CD4-positive, alpha-beta T cell treated with Interleukin-1 beta for 1 hour (primary cell): ENCODE measurements around the gene ZNF275.
"Not testable (repeated sequence)": the region's sequence is repeated elsewhere in the genome, so short reads cannot be mapped to it uniquely, and the experiment has no call there.

Experiments
- DNase-seq, 2 donors: peaks; one replicate each; pipeline ENCODE4 v3.0.0-alpha.2; 2020 to 2022

The ZNF275 gene

GRCh38 chrX:153388722-153389459, 54.9 kb downstream of the ZNF275 start:
- no peak for DNase-seq

GRCh38 chrX:153389460-153389768, 55.5 kb downstream of the ZNF275 start:
- DNase-seq: not testable (repeated sequence)

- DNase-seq: no peak
Measured at GRCh38 chrX:153392642-153393321, 58.8 kb downstream of the ZNF275 start.

- DNase-seq: no peak
Measured at GRCh38 chrX:153394612-153395011, 60.7 kb downstream of the ZNF275 start.

GRCh38 chrX:153395613-153396319, 61.8 kb downstream of the ZNF275 start:
- DNase-seq: no peak

GRCh38 chrX:153396320-153397195, 62.6 kb downstream of the ZNF275 start:
- DNase-seq: no peak

- DNase-seq: no peak
Measured at GRCh38 chrX:153397256-153397960, 63.5 kb downstream of the ZNF275 start.

GRCh38 chrX:153398275-153398960, 64.5 kb downstream of the ZNF275 start:
- no peak for DNase-seq

- DNase-seq: peak; percentile 39 to 47
Measured at GRCh38 chrX:153400146-153401132, 66.5 kb downstream of the ZNF275 start.

GRCh38 chrX:153401133-153401764, 67.3 kb downstream of the ZNF275 start, which contains the start of gene PNMA6E:
TSS of gene PNMA6E (minus strand) at chrX:153401350. CDS start at chrX:153398849, 2,501 bp downstream.
- no peak for DNase-seq
